Measurements from ENCODE around the gene TENT4A. TPM values are rescaled to one million over a fixed set of nuclear protein-coding genes. Genes with fewer than 3 reads are reported as not detected.

The TENT4A gene
- total and polyA plus RNA-seq, 8 donors = 3.5 to 37.4 (median 15.8) TPM

DNA sequence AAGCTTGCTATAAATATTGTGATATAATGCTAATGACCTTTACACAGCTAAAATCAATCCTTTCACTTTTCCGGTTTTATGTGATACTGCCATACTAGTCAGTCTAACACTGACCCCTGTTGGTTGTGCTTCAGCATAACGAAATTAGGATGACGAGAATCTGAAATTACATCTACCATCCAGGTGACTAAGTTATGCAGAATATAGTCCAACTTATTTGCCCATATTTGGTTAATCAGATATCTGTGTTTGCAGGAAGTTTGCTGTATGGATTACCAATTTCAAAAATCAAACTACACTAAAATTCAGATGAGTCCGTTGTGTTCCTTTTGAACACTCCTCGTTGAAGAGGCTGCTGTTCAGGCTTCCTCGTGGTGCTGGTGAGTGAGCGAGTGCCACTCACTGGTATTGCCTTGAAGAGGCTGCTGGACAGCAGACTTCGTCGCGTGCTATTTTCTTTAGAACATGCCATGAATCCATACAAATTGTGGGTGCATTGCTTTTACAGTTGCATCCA is 32.5 kb downstream of the TENT4A start:
- Histone ChIP-seq H3K9me3 (no peaks in the 10 kb centered on the region), H3K27me3 (no peaks in the 10 kb centered on the region), H3K27ac (peak overlapping the region in 2 of 5 donors; percentile 8 to 26), H3K4me3 (no peak overlapping the region), H3K4me1 (peaks cover 0 to 10% (median 2%) of the 10 kb centered on the region in 4 donors), H3K36me3 (peaks cover 27 to 94% (median 84%) of the 10 kb centered on the region in 4 donors)
- no peak for TF ChIP-seq EP300 (IDR thresholded peaks at IDR 0.05)
- TF ChIP-seq, protein P1, sequence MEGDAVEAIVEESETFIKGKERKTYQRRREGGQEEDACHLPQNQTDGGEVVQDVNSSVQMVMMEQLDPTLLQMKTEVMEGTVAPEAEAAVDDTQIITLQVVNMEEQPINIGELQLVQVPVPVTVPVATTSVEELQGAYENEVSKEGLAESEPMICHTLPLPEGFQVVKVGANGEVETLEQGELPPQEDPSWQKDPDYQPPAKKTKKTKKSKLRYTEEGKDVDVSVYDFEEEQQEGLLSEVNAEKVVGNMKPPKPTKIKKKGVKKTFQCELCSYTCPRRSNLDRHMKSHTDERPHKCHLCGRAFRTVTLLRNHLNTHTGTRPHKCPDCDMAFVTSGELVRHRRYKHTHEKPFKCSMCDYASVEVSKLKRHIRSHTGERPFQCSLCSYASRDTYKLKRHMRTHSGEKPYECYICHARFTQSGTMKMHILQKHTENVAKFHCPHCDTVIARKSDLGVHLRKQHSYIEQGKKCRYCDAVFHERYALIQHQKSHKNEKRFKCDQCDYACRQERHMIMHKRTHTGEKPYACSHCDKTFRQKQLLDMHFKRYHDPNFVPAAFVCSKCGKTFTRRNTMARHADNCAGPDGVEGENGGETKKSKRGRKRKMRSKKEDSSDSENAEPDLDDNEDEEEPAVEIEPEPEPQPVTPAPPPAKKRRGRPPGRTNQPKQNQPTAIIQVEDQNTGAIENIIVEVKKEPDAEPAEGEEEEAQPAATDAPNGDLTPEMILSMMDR (IDR thresholded peaks at IDR 0.05) = peak in 5 of 7 experiments; percentile 49 to 81 (median 74)
- peak in 1 of 3 donors; percentile 61 for TF ChIP-seq POLR2AphosphoS5 (IDR thresholded peaks at IDR 0.05)
- WGBS, 5 donors = 63 to 67% (median 66%) methylated on average over 10 of the region's 10 CpGs
- intact Hi-C loops (cut with DNase I; ENCODE audit: low total_unique reads) = loop anchor here (10.0 kb wide), 1 partner anchor 111 kb away; the partner anchor contains the start of genes NSUN2 and SRD5A1
- peak in 1 of 2 donors; percentile 84 for DNase-seq

DNA sequence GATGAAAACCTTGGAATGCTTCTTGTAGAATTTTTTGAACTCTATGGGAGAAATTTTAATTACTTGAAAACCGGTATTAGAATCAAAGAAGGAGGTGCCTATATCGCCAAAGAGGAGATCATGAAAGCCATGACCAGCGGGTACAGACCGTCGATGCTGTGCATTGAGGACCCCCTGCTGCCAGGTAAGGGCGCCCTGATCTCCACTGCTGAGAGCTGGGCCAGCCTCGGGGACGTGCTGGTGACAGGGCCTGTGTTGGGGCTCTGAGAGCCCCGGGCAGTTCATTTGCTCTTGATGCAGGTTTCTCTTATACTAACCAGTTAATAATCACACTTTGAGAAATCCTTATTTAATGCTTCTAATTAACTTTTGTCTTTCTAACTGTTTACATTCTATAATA is 33.0 kb downstream of the TENT4A start:
- WGBS, 5 donors = 92 to 95% (median 93%) methylated on average over 9 of the region's 9 CpGs
- peaks cover 32 to 94% (median 84%) of the 10 kb centered on the region in 4 donors for H3K36me3 ChIP-seq
- H3K27ac ChIP-seq = no peak overlapping the region
- H3K27me3 ChIP-seq = no peaks in the 10 kb centered on the region
- no peak for DNase-seq
- TF ChIP-seq, protein P1 (IDR thresholded peaks at IDR 0.05) = no peak
- TF ChIP-seq POLR2AphosphoS5 (IDR thresholded peaks at IDR 0.05) (no peak), POLR2A (IDR thresholded peaks at IDR 0.05) (no peak), EP300 (IDR thresholded peaks at IDR 0.05) (no peak)
- intact Hi-C loops (cut with DNase I; ENCODE audit: low total_unique reads) = loop anchor here (10.0 kb wide), 1 partner anchor 111 kb away; the partner anchor contains the start of genes NSUN2 and SRD5A1
- no peak overlapping the region for H3K4me3 ChIP-seq
- H3K9me3 ChIP-seq = no peaks in the 10 kb centered on the region
- peaks cover 0 to 10% (median 2%) of the 10 kb centered on the region in 4 donors for H3K4me1 ChIP-seq

DNA sequence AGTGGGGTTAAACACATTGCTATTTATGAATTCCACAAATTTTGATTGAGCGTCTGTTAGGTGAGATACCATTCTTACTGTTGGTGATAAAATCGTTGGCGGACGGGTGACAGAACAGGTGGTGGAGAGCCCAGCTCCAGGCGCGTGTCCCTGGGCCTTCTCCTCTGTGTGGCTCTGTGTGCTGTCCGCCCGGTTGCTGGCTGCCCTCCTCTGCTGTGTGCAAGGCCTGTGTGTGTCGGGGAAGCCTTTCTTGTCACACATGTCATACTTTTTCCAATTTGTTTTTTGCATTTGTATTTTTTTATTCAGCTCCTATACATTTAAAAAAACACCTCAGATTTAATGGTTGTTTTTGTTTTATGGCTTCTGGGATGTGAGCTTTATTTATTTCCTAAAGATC is 33.9 kb downstream of the TENT4A start:
- DNase-seq = no peak
- Histone ChIP-seq H3K27me3 (no peaks in the 10 kb centered on the region), H3K4me1 (peaks cover 0 to 10% (median 2%) of the 10 kb centered on the region in 4 donors), H3K27ac (no peak overlapping the region), H3K4me3 (no peak overlapping the region), H3K36me3 (peaks cover 38 to 94% (median 86%) of the 10 kb centered on the region in 4 donors), H3K9me3 (no peaks in the 10 kb centered on the region)
- WGBS, 5 donors = 71 to 88% (median 78%) methylated on average over 9 of the region's 9 CpGs
- TF ChIP-seq POLR2AphosphoS5 (IDR thresholded peaks at IDR 0.05) (no peak), EP300 (IDR thresholded peaks at IDR 0.05) (no peak)
- intact Hi-C loops (cut with DNase I; ENCODE audit: low total_unique reads) = loop anchor here (10.0 kb wide), 1 partner anchor 112 kb away; the partner anchor contains the start of genes NSUN2 and SRD5A1

DNA sequence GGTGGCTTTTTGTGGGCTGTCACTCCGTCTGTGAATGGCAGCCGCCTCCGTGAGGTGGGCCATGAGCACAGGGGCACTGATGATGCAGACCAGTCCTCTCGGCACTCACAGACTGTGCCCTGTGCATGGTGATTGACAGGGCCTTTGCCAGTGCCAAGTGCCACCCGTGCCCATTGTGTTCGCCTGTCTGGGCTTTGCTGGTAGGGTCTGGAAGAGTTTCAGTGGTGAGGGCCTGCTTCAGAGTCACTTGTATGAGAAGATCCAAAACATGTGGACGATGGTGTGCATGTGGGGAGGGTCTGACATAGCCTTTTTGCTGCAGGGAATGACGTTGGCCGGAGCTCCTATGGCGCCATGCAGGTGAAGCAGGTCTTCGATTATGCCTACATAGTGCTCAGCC is 34.9 kb downstream of the TENT4A start:
- H3K9me3 ChIP-seq = no peaks in the 10 kb centered on the region
- H3K27me3 ChIP-seq = no peaks in the 10 kb centered on the region
- H3K36me3 ChIP-seq = peaks cover 41 to 94% (median 86%) of the 10 kb centered on the region in 4 donors
- peaks cover 0 to 10% (median 2%) of the 10 kb centered on the region in 4 donors for H3K4me1 ChIP-seq
- H3K27ac ChIP-seq = no peak overlapping the region
- no peak overlapping the region for H3K4me3 ChIP-seq
- WGBS, 5 donors = 87 to 96% (median 92%) methylated on average over 10 to 11 of the region's 11 CpGs
- TF ChIP-seq, protein P1 (IDR thresholded peaks at IDR 0.05) = no peak
- TF ChIP-seq POLR2AphosphoS5 (IDR thresholded peaks at IDR 0.05) (no peak), POLR2A (IDR thresholded peaks at IDR 0.05) (no peak), EP300 (IDR thresholded peaks at IDR 0.05) (no peak)
- no peak for DNase-seq
- intact Hi-C loops (cut with DNase I; ENCODE audit: low total_unique reads) = loop anchor here (10.0 kb wide), 1 partner anchor 113 kb away; the partner anchor contains the start of genes NSUN2 and SRD5A1

Data from stomach (tissue), 9 donors.